ENCODE data around the gene TRAF2.

DNA sequence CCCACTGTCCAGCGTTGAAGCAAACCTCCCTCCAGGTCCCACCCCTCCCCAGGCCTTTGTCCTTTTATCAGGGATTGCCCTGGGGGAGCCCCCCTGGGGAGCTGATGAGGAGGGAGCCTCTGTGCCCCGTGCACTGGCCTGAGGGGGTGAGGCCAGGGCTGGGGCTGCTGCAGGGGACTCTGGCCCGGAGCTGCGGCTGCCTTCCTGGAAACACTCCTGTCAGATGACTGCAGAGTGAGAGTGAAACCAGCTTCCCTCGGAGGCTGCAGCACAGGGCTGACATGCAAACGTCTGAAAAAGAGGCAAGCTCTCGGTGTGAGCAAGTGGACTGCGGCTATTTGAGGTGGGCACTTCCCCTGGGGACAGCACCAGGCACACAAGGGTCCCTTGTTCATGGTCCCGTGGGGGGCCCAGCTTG lies 4.6 kb upstream of the TRAF2 start:
- TF ChIP-seq TEAD4 (IDR thresholded peaks at IDR 0.05): no peak
- TF ChIP-seq, protein P1, sequence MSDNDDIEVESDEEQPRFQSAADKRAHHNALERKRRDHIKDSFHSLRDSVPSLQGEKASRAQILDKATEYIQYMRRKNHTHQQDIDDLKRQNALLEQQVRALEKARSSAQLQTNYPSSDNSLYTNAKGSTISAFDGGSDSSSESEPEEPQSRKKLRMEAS (IDR thresholded peaks at IDR 0.05): no peak
- no peak for TF ChIP-seq TAF1 (IDR thresholded peaks at IDR 0.05; ENCODE audit: low read depth)
- no peak for TF ChIP-seq CEBPB (IDR thresholded peaks at IDR 0.05)
- TF ChIP-seq RAD21 (IDR thresholded peaks at IDR 0.05; ENCODE audit: low read depth): no peak
- no peak for TF ChIP-seq CREB1 (IDR thresholded peaks at IDR 0.05; ENCODE audit: low read depth)
- no peak for TF ChIP-seq EP300 (IDR thresholded peaks at IDR 0.05; ENCODE audit: borderline replicate concordance)
- TF ChIP-seq NFIC (IDR thresholded peaks at IDR 0.05): no peak

Data from Ishikawa (cell line).